Measurements from ENCODE around the gene KDM2A.
A peak's percentile ranks its signal among the peaks of the same experiment; 100 is the strongest.
"Not testable (repeated sequence)": the region's sequence is repeated elsewhere in the genome, so short reads cannot be mapped to it uniquely, and the experiment has no call there.

The KDM2A gene

DNA sequence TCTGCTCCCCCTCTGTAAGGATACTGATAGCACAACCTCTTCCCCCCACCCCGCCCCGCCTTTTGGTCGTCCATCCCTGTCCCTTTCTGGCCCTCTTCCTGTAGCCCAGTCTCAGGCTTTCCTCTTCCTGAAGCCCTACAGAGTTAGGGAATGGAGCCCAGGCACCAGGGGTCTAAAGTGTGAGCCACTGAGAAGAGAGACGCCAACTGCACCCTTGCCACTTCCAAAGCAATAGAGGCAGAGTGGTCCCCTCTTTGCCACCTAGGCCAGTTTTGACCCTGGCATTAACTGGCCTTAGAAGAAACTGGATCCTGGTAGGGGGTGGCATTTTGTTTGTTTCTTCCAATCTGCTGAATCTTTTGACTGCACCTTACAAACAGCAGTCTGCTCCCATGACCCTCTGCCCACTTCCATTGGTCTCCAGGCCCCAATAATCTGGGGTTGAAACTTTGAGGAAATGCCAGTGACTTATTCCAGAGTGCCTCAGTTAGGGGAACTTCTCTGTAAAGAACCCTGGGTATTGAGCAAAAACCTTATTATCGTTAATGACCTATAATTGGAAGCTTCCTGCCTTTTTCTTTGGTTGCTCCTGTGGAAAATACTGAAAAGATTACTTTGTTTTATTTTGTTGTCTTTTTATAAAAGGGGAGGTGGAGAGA is 137.5 kb downstream of the KDM2A start:
- DNase-seq (ENCODE audit: low read depth in 2 of 2, low spot score in 1 of 2): no peak

GRCh38 chr11:67260406-67260805 is 141.3 kb downstream of the KDM2A start:
- DNase-seq (ENCODE audit: low read depth in 2 of 2, low spot score in 1 of 2): no peak

- not testable (repeated sequence) for DNase-seq (ENCODE audit: low read depth in 2 of 2, low spot score in 1 of 2)
Observed at GRCh38 chr11:67260885-67261639, 142.0 kb downstream of the KDM2A start.

GRCh38 chr11:67261640-67261945 is 142.5 kb downstream of the KDM2A start:
- no peak for DNase-seq (ENCODE audit: low read depth in 2 of 2, low spot score in 1 of 2)

DNA sequence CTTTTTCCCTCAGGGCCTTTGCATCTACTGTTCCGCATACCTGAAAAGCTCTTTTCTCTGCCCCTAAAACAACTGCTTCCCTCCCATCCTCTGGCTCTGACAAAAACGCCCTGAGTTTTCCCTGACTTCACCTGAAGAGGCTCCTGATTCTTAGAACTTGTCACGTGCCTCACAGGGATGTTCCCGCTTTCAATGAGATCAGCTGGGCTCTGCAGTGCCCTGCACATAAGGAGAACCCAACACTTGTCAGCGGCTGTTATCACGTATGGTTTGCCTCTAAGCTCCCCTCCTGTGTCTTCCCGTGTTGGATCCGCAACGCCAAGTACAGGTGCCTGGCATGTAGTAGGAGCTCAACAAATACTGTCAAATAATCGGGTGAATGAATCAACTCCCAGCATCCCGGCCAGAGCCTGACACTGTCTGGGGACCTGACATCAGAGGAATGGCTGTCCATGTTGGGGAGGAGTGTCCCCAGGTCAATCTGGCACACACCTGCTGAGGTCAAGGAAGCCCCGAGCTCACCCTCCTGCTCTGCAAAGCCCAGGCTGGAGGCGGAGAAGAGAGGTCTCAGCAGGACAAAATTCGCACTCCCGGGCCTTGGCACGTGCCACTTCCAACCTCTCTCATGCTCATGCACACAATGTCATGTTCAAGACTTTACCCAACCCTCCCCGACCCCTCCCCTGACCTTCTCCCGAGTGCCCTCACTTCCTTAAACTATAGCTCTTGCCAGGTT is 143.1 kb downstream of the KDM2A start:
- no peak for DNase-seq (ENCODE audit: low read depth in 2 of 2, low spot score in 1 of 2)

GRCh38 chr11:67262731-67263675 is 143.9 kb downstream of the KDM2A start:
- DNase-seq (ENCODE audit: low read depth in 2 of 2, low spot score in 1 of 2): no peak

DNA sequence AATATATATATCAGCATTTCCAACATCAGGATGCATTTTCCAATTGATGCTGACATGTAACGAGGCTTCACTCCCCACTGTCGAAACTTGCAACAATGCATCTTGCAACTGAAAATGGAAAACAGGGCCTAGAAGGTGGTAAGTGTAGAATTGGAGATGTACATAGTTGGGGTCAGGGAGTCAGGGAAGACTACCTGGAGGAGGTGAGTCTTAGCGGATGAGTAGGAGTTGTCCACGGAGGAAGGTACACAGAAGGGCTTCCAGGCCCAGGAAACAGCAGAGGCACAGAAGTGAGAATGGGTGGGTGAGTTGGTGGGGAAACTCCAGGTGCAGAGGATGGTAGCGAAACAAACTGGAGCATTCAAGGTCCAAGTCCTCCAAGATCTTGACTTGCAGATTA is 145.2 kb downstream of the KDM2A start:
- no peak for DNase-seq (ENCODE audit: low read depth in 2 of 2, low spot score in 1 of 2)

DNA sequence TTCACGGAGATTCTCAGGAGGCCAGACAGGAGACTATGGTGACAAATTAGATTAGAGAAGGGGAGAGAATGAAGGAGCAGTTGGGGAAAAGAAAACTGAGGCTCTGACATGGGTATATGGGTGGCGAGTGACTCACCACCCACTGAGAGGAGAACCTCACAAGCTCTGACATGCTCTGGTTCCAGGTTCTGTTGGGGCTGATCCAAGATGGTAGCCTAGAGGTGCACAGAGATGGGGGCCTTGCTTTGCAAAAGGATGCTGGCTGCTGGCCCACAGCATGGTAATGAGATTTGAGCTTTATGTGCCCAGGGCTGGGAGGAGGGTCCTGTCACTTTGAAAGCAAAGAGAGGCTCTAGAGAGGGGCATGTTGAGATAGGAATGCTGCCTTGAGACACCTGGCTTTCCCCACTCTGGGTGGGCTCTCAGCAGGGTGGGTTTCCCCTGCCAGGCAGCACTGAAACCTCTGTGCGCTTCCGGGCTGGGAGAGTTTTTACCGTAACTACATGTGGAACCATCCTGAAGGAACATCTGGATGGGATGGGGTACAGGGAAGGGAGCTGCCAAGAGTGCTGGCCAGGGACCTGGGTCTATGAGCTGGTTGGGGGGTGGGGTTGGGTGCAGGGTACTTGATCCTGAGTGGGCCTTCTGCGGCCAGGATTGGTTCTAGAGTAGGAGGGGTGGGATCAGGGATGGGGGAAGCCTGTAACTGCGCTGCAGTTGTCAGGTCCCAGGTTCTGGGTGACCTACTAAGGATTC is 146.0 kb downstream of the KDM2A start:
- DNase-seq (ENCODE audit: low read depth in 2 of 2, low spot score in 1 of 2): no peak

- DNase-seq (ENCODE audit: low read depth in 2 of 2, low spot score in 1 of 2): peak in 1 of 2 donors; percentile 52
Observed at GRCh38 chr11:67265633-67266448, 146.8 kb downstream of the KDM2A start.

GRCh38 chr11:67266449-67267187 is 147.6 kb downstream of the KDM2A start, which contains the start of gene GRK2:
Gene GRK2, plus strand, starts transcription at chr11:67266473. Its CDS starts 227 bp downstream, at chr11:67266700.
- DNase-seq (ENCODE audit: low read depth in 2 of 2, low spot score in 1 of 2): no peak

- DNase-seq (ENCODE audit: low read depth in 2 of 2, low spot score in 1 of 2): no peak
Observed at GRCh38 chr11:67267188-67268080, 148.4 kb downstream of the KDM2A start.

DNA sequence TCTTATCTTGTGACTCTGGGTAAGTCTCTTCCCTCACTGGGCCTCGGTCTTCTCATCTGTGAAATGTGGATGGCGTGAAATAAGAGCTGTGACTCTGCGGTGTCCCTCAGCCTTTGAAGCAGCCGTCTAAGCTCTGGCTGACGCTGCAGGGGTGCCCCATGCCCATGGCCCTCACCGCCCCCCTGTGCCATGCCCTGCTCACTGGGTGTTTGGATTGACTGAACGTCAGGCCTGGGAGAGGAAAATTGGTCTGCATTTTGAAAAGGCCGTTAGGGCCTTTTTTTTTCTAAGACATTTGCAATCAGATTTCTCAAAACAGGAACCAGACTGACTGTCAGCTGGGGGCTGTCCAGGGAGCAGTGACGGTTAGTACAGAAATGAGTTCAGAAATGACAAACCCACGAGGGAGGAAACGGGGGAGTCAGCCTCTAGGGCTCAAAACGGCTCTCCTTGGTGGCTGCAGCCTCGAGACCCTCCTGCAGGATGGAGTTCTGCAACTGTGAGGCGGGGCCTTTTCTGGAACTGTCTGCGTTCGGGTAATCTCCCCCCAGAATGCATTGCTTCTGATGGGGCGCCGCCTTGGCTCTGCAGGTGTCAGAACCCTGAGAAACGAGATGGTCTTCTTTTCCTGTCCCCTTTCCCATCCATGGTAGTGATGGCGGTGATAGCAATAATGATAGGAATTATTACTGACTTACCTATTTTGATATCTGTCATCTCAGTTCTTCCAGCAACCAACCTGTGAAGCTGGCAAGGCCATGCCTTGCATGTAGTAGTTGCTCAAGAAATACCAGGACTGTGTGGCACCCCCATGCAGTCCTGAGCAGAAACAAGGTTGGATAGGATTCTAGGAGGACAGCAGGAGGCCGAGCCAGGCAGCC is 149.3 kb downstream of the KDM2A start:
- DNase-seq (ENCODE audit: low read depth in 2 of 2, low spot score in 1 of 2): no peak

- DNase-seq (ENCODE audit: low read depth in 2 of 2, low spot score in 1 of 2): no peak
Observed at GRCh38 chr11:67268962-67269268, 149.9 kb downstream of the KDM2A start.

DNA sequence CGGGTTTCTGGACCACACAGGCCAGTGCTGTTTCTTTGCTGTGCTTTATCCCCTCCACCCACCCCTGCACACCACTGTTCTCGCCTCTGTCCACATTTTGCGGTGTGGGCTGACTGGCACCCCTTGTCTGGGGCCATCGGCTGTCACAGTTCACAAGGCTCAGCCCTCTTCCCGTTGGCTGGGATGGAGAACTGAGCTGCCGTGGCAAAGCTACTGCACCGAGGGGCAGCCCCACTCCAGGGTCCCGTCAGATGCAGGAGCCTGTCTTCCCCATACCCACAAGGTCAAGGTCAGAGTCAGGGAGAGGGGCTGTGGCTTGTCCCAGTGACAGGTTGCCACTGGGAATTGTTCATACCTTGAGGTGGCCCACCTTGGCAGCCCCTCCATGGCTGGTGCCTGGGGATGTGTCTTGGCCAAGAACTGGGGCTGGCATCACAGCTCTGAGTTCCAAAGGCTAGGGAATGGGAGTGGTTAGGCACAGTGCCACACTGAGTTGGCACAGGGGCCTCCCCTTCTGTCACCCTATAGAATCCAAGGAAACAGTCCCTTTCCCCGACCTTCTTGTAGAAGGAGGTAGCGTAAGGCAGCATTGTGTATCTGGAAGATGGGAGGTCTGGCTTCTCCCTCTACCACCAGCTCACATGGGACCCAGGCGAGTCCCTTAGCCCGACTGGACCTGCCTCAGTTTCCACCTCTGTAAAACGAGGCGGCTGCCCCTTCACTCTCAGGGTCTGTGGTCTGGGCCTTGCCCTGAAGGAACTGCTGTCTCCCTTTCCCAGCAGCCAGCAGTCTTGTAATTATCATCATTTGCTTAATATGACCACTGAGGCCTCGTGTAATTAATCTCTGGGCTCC is 150.6 kb downstream of the KDM2A start:
- DNase-seq (ENCODE audit: low read depth in 2 of 2, low spot score in 1 of 2): no peak

- DNase-seq (ENCODE audit: low read depth in 2 of 2, low spot score in 1 of 2): no peak
Observed at GRCh38 chr11:67270256-67271204, 151.5 kb downstream of the KDM2A start.

Data from stimulated activated CD8-positive, alpha-beta memory T cell treated with anti-CD3 and anti-CD28 coated beads, Interleukin-4, amount 100 ng/mL, for 1 hour (primary cell).